ENCODE measurements around the gene NOX5. TPM values are rescaled to one million over a fixed set of nuclear protein-coding genes. Genes with fewer than 3 reads are reported as not detected.

Gene NOX5
- total RNA-seq, 1 donor from 2014 or later: not detected

DNA sequence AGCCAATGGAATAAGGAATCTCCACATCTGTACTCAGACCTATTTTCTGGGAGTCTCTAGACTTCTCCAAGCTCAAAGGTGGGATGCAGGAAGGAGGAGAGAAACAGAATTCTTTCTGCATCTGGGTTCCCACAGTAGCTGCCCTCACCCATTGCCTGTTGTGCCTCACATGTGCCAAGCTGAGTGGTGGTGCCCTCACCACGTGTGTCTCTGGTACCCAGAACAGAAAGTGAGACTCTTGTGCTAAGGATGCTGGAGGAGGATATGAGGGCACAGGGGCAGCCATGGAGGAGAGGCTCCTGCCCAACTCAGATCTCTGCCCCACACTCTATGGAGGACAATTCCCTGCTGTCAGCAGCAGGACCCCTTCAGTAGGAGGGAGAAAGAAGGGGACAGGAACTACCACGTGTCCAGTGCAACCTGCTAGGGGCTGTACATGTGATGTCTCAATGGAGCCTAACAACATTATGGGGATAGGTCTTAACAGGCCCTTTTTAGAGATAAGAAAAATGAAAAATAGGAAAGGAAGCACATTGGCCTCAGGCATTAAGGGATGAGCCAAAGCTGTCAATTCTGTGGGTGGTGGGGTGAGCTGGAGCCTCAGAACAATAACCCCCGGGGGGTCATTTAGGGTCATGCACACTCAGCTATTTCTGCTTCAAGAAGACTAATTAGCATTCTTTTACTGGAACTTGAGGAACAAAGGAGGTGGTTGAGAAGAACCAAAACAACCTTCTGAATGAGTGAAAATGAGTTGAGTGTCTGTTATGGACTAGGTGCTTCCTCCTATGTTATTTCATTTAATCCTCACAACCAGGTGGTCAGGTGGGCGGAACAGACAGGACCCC, 16.3 kb upstream of the NOX5 start:
- no peak for DNase-seq (ENCODE audit: low read depth, low spot score)
- no peak overlapping the region for H3K4me3 Mint-ChIP-seq
- H3K27me3 Mint-ChIP-seq (ENCODE audit: low read depth): no peaks in the 10 kb centered on the region
- peaks cover 2% of the 10 kb centered on the region for H3K9me3 Mint-ChIP-seq
- TF ChIP-seq, protein P1, sequence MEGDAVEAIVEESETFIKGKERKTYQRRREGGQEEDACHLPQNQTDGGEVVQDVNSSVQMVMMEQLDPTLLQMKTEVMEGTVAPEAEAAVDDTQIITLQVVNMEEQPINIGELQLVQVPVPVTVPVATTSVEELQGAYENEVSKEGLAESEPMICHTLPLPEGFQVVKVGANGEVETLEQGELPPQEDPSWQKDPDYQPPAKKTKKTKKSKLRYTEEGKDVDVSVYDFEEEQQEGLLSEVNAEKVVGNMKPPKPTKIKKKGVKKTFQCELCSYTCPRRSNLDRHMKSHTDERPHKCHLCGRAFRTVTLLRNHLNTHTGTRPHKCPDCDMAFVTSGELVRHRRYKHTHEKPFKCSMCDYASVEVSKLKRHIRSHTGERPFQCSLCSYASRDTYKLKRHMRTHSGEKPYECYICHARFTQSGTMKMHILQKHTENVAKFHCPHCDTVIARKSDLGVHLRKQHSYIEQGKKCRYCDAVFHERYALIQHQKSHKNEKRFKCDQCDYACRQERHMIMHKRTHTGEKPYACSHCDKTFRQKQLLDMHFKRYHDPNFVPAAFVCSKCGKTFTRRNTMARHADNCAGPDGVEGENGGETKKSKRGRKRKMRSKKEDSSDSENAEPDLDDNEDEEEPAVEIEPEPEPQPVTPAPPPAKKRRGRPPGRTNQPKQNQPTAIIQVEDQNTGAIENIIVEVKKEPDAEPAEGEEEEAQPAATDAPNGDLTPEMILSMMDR (conservative IDR thresholded peaks at IDR 0.05): no peak
- H3K36me3 Mint-ChIP-seq (ENCODE audit: low read depth): no peaks in the 10 kb centered on the region
- H3K27ac Mint-ChIP-seq (ENCODE audit: unreplicated experiment): no peak overlapping the region
- H3K4me1 Mint-ChIP-seq: peaks cover 21% of the 10 kb centered on the region

DNA sequence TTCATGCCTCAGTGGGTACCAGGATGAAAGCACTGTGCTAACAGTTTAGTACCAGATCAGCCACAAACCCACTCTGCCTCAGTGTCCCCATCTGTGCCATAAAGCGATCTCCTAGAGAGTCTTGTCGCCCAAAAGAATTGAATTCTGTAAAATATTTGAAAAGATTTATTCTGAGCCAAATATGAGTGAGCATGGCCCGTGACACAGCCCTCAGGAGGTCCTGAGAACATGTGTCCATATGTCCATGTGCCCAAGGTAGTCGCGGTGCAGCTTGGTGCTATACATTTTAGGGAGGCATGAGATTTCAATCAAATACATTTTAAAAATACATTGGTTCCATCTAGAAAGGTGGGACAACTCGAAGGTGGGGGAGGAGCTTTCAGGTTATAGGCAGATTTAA, 15.4 kb upstream of the NOX5 start:
- H3K9me3 Mint-ChIP-seq: peaks cover 2% of the 10 kb centered on the region
- H3K27ac Mint-ChIP-seq (ENCODE audit: unreplicated experiment): no peak overlapping the region
- no peak for DNase-seq (ENCODE audit: low read depth, low spot score)
- TF ChIP-seq, protein P1 (conservative IDR thresholded peaks at IDR 0.05): no peak
- peaks cover 22% of the 10 kb centered on the region for H3K4me1 Mint-ChIP-seq
- no peak overlapping the region for H3K4me3 Mint-ChIP-seq
- H3K27me3 Mint-ChIP-seq (ENCODE audit: low read depth): no peaks in the 10 kb centered on the region
- H3K36me3 Mint-ChIP-seq (ENCODE audit: low read depth): no peaks in the 10 kb centered on the region

DNA sequence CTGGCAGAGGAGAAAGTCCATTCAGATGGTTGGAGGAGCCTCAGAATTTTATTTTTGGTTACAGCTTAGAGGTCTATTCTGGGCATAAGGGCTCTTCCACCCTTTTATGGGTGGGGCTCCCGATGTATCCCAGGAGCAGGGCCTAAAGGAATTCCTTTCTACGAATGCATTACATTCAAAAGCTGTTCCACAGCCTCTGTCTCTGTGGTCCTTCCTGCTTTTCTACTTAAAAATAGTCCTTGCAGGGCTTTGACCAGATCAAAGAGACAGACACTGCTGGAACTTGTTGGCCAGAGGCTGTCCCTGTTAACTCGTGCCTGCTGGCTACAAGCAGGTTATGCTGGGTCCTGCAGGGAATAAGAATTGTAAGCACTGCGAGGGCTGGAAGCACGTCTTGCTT, 14.4 kb upstream of the NOX5 start:
- DNase-seq (ENCODE audit: low read depth, low spot score): no peak
- Mint-ChIP-seq H3K36me3 (ENCODE audit: low read depth) (no peaks in the 10 kb centered on the region), H3K27me3 (ENCODE audit: low read depth) (no peaks in the 10 kb centered on the region), H3K4me1 (peaks cover 25% of the 10 kb centered on the region), H3K27ac (ENCODE audit: unreplicated experiment) (peak overlapping the region; percentile 68), H3K9me3 (peaks cover 4% of the 10 kb centered on the region), H3K4me3 (no peak overlapping the region)
- TF ChIP-seq, protein P1 (conservative IDR thresholded peaks at IDR 0.05): no peak

DNA sequence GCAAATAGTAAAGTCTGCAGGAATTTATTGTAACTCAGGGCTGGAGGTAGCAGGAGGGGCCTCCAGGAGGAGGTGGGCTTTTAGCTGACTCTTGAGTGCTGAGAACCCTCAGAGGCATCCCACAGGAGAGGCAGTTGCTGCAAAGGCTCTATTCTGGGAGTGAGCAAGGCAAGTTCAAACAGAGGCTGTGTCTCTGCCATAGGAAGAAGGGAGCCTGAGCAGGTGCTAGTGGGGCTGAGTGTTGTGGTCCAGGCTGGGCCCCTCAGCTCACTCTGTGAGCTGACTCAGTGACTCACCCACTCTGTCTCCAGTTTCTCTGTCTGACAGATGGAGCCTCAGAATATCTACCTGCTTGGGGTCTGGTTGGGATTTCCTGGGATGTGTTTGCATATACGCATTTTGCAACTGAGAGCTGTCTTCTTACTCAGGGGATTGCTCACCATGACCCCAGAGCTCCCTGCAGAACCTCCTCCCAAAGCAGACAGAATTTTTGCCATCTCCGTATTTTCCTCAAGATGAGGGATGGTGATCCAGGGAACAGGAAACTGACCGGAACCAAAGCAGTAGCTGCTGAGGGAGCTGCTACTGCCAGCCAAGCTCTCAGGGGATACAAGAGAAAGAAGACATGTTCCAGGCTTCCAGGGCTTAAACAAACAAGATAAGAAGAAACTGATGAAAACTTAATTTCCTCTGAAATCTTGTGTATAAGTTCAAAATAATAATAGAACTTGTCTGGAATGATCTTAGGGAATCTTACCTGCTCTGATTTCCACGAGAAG, 13.6 kb upstream of the NOX5 start:
- Mint-ChIP-seq H3K27me3 (ENCODE audit: low read depth) (no peaks in the 10 kb centered on the region), H3K9me3 (peaks cover 4% of the 10 kb centered on the region), H3K4me3 (no peak overlapping the region), H3K36me3 (ENCODE audit: low read depth) (no peaks in the 10 kb centered on the region), H3K27ac (ENCODE audit: unreplicated experiment) (no peak overlapping the region), H3K4me1 (peaks cover 25% of the 10 kb centered on the region)
- no peak for DNase-seq (ENCODE audit: low read depth, low spot score)
- TF ChIP-seq, protein P1 (conservative IDR thresholded peaks at IDR 0.05): no peak

DNA sequence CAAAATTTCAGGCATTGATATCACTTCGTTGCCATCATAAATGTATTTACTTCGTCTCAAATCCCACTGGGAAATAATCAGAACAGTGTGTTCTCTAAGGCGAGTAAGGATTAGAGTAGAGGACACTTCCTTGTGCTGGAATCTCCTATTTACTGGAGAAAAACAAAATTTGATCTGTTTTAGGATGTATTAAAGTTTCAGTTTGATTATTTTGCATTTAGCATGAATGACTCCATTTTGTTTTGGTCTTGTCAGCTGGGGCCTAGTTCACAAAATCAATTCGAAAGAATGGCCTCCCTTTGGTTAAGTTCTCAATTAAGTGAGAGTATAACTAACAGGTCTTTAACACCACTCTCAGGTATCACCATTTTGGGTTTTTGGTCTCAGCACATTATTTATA, 11.7 kb upstream of the NOX5 start:
- H3K9me3 Mint-ChIP-seq: peaks cover 7% of the 10 kb centered on the region
- H3K27me3 Mint-ChIP-seq (ENCODE audit: low read depth): no peaks in the 10 kb centered on the region
- H3K4me3 Mint-ChIP-seq: no peak overlapping the region
- TF ChIP-seq, protein P1 (conservative IDR thresholded peaks at IDR 0.05): no peak
- H3K27ac Mint-ChIP-seq (ENCODE audit: unreplicated experiment): no peak overlapping the region
- DNase-seq (ENCODE audit: low read depth, low spot score): no peak
- peaks cover 3% of the 10 kb centered on the region for H3K36me3 Mint-ChIP-seq (ENCODE audit: low read depth)
- peaks cover 25% of the 10 kb centered on the region for H3K4me1 Mint-ChIP-seq

Measured in neural crest cell (in vitro differentiated cells).